Head of caudate nucleus (tissue), 42 donors: ENCODE results near the gene FASLG.
A peak's percentile ranks its signal among the peaks of the same experiment; 100 is the strongest.
"Not testable (repeated sequence)": the region's sequence is repeated elsewhere in the genome, so short reads cannot be mapped to it uniquely, and the experiment has no call there.

Source experiments
- DNase-seq, 42 donors: peaks; one replicate each; pipeline versions ENCODE4 v3.0.0 to v3.0.0-alpha.2; 2020 to 2021; ENCODE audit warnings: mixed read lengths in 7 of 42
- intact Hi-C: fragments of 100-400 bp; cut with DNase I; formaldehyde crosslinking; loops from one replicate; pipeline ENCODE4 v1.15.0; 2022

Gene FASLG

DNA sequence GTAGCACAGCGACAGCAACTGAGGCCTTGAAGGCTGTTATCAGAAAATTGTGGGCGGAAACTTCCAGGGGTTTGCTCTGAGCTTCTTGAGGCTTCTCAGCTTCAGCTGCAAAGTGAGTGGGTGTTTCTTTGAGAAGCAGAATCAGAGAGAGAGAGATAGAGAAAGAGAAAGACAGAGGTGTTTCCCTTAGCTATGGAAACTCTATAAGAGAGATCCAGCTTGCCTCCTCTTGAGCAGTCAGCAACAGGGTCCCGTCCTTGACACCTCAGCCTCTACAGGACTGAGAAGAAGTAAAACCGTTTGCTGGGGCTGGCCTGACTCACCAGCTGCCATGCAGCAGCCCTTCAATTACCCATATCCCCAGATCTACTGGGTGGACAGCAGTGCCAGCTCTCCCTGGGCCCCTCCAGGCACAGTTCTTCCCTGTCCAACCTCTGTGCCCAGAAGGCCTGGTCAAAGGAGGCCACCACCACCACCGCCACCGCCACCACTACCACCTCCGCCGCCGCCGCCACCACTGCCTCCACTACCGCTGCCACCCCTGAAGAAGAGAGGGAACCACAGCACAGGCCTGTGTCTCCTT lies at the start of gene FASLG:
FASLG (plus strand) TSS at position 233 of the 583 bp plus-strand sequence; CDS start at position 332, 99 bp downstream.
- intact Hi-C loops: no loop called here
- peak in 26 of 42 donors; percentile 4 to 75 (median 22) for DNase-seq

DNA sequence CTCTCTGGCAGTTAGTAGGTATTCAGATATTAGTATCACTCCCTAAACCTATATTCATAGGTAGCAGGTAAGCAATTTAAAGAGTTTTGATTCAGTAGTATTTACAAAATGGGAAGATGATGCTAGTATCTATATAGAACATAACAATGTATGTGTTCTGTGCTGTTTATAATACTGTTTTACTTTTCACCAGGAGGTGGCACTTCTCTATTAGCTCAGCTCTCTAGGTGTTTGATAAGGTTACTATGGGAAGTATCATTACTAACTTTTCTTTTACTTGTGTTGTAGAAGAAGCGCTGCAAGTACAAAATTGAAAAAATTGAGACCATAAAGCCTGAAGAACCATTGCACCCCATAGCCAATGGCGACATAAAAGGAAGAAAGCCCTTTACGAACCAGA lies 49.4 kb upstream of the FASLG start:
- DNase-seq: no peak
- intact Hi-C loops: no loop called here

GRCh38 chr1:172612478-172612877 lies 46.4 kb upstream of the FASLG start:
- DNase-seq: no peak
- intact Hi-C loops: no loop called here

DNA sequence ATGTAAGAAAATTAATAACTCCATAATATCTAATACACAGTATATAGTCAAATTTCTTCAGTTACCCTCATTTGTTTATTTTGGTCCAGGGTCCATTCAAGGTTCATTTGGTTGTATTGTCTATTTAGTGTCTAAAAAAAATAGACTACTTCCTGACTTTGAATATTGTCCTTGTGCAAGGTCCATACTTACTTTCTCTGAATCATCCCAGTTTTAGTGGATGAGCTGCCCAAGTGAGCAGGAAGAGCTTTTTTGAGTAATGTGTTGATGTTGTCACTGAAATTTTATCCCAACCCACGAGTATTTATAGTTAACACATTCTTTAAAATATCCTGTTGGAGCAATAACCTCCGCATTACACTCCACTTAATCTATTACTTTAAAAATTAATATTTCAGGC lies 45.6 kb upstream of the FASLG start:
- intact Hi-C loops: no loop called here
- DNase-seq: no peak

DNA sequence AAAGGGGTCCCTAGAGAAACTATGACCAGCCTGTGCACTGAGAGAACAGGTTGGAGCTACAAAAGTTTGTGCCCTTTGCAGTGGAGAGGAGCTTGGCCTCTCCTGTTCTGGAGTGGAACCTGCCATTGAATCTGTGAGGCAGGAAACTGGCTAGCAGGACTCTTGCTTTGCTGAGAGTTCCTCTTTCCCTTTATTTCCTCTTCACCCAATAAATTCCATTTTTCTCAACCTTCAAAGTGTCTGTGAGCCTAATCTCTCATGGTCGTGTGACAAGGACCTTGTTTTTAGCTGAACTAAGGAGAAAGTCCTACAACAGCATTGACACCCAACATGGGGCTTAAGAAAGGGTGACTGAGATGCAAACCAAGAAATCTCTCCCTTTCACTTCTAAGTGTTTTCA lies 42.7 kb upstream of the FASLG start:
- no peak for DNase-seq
- intact Hi-C loops: no loop called here

DNA sequence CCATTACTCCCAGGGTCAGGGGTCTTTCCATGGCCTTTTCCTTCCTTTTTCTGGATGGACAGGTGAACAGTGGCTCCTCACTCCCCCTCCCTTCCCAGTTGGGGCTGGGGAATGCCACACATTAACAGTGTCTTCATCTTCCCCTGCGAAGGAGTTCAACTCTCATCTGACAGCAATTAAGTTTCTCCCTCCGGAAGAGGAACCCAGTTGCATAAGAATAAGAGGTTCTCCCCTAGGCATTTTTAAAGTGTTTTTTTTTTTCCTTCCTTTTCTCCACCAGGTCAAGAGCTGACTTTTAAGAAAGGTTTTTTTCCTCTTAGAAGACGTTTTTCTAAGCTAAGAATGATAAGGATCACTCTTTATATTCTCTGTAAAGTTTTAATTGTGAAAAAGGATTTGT lies 42.3 kb upstream of the FASLG start:
- DNase-seq: no peak
- intact Hi-C loops: no loop called here

DNA sequence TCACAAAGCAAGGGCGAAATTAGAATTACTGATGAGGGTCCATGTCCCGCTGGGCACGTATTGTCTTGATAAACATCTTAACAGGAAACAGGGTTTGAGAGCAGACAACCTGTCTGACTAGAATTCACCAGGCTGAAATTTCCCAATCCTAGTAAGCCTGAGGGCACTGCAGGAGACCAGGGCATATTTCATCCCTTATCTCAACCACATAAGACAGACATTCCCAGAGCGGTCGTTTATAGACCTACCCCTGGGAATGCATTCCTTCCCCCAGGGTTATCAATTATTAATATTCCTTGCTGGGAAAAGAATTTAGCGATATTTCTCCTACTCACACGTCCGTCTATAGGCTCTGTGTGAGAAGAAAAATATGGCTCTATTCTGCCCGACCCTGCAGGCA lies 38.3 kb upstream of the FASLG start:
- intact Hi-C loops, DNase-seq: not testable (repeated sequence)

DNA sequence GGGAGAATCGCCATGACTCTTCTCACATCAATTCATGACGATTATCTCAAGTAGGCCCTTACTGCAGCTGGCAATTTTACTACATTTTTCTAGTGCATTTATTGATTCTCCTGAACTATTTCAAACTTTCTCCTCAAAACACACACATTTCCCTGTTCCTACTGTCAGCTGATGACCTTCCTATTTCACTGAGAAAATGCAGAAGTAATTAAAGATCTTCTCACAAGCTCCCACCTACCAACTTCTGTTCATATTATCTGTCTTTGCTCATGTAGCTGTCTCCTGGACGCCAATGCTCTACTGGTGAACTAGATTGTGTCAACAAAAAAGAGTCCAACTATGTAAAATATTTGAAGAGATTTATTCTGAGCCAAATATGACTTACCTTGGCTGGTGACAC lies 36.4 kb upstream of the FASLG start:
- intact Hi-C loops: no loop called here
- no peak for DNase-seq

DNA sequence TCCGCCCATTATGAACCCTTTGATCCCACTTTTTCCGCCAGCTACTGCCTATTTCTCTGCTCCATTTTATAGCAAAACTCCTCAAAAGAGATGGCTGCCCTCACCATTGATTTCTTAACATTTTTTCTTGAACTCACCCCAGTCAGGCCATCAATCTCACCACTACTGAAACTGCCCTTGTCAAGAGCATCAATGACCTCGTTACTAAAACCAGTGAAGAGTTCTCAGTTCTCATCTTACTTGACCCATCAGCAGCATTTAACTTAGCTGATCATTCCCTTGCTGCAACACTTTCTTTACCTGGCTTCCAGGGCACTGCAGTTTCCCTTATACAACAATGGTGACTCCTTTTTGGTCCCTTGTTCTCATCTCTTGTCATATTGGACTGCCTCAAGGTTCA lies 35.2 kb upstream of the FASLG start:
- no peak for DNase-seq
- intact Hi-C loops: no loop called here

GRCh38 chr1:172626845-172627244 lies 32.1 kb upstream of the FASLG start:
- intact Hi-C loops: no loop called here
- no peak for DNase-seq

GRCh38 chr1:172627702-172628101 lies 31.2 kb upstream of the FASLG start:
- intact Hi-C loops: no loop called here
- no peak for DNase-seq

DNA sequence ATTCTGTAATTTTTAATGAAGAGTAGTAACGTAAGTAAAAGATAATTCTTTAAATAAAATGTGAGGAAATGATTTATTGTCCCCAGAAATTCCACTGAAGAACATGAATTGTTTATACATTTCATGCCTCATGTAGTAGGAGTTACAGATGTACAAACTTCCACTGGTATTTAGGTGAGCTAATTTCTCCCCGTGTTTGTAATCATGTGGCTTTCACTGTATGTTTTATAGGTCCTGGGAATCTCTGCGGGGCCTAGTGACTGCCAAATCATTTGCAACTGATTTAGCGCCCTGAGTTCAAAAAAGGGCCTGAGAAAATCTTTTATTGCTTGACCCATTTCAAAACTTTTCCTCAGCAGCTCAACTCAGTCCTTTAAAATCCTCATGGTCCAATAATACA lies 30.5 kb upstream of the FASLG start:
- no peak for DNase-seq
- intact Hi-C loops: no loop called here

DNA sequence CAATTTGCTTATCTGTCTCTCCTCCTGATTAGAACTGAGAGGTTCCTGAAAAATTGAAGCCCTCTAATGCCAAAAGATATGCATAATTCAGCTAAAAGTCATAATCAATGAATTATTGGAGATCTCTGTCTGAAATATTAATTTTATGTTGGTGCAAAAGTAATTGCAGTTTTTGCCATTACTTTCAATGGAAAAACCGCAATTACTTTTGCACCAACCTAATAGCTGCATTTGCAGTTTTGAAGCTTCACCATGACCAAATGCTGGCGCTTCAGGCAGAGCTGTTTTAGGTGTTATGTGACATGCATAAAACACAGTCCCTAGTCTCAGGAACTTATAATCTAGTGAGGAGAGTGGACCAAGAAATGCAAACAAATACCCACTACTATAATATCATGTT lies 29.7 kb upstream of the FASLG start:
- intact Hi-C loops: no loop called here
- no peak for DNase-seq

GRCh38 chr1:172629638-172630037 lies 29.3 kb upstream of the FASLG start:
- DNase-seq: no peak
- intact Hi-C loops: no loop called here

- no peak for DNase-seq
- intact Hi-C loops: no loop called here
Measured at GRCh38 chr1:172630056-172630818, 28.7 kb upstream of the FASLG start.

DNA sequence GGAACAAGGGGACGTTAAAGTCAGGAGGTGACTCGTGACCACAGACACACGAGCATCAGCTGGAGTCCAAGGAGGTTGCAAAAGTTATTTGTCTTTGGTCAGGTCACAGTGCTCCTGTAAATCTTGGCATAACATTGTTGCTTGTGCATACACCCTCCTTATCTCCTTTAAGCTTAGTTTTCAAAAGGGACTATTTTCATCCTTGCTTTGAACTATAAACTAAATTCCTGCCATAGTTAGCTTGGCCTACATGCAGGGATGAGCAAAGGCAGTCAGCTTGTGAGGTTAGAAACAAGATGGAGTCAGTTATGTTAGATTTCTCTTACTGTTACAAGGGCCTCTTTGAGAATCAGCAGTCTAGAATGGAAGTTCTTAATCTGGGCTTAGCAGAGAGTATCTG lies 28.0 kb upstream of the FASLG start:
- intact Hi-C loops: no loop called here
- no peak for DNase-seq

GRCh38 chr1:172637522-172637921 lies 21.4 kb upstream of the FASLG start:
- intact Hi-C loops: no loop called here
- DNase-seq: peak in 26 of 42 donors; percentile 4 to 73 (median 38)

- intact Hi-C loops: no loop called here
- DNase-seq: no peak
Measured at GRCh38 chr1:172638249-172638648, 20.7 kb upstream of the FASLG start.

- intact Hi-C loops: no loop called here
- no peak for DNase-seq
Measured at GRCh38 chr1:172638885-172639831, 19.7 kb upstream of the FASLG start.

DNA sequence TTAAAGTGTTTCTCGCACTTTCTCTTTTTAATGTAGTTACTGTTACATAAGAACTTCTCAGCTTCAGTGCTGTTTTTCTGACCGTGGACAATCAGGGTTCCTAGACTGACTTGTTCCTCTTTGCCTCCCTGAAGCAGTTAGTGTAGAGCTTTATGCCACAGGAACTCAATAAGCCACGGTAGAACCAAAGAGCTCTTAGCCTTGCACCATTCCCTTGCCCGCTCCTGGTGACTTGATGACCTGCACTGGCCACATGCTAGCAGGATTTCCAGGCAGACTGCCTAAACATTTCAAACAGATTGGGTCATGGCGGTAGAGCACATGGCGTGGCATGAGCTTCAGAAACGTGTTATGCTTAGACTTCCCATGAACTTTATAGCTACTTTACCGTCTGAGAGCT lies 18.8 kb upstream of the FASLG start:
- DNase-seq: no peak
- intact Hi-C loops: no loop called here
